Measurements from ENCODE around the gene EFCAB13.

The EFCAB13 gene

DNA sequence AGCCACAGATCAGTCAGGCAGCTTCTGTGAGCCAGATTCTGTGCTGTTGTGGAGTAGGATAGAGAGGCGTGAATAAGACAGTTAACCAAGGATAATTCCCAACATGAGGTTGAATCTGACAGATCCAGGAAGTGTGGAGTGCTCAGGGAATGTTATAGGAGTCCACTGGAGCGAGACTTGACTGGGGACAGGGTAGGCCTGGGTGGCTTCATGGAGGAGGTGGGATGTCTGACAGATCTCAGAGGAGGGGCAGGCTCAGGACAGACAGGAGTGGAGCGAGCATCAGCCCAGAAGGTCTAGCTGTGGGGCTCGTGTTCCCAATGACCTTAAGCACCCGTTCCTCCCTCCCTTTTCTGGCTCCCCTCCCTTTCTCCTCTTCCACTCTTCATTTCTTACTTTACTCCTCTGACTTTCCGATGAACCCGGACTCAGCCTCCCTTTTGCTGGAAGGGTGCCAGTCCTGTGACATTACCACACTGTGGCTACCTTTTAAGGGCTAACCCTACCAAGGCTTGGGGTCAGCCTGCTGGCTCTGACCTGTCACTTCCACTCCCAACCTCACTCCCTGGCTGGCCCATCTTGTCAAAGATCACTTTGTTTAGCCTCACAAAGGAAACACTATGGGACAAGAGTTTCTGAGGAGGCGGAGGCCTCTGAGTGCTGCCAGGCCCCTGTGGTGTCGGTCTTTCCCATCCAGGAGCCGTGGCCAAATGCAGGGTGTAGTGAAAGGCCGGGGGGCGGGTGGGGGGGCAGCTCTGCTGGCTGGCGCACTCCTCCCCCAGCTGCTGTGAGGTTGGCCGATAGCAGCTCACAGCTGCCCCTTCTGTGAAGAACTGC, 28.5 kb upstream of the EFCAB13 start:
- DNase-seq (ENCODE audit: low read depth in 2 of 2, low spot score in 1 of 2): no peak

GRCh38 chr17:47295874-47296255, 27.9 kb upstream of the EFCAB13 start:
- no peak for DNase-seq (ENCODE audit: low read depth in 2 of 2, low spot score in 1 of 2)

GRCh38 chr17:47297661-47298400, 25.9 kb upstream of the EFCAB13 start:
- DNase-seq (ENCODE audit: low read depth in 2 of 2, low spot score in 1 of 2): no peak

DNA sequence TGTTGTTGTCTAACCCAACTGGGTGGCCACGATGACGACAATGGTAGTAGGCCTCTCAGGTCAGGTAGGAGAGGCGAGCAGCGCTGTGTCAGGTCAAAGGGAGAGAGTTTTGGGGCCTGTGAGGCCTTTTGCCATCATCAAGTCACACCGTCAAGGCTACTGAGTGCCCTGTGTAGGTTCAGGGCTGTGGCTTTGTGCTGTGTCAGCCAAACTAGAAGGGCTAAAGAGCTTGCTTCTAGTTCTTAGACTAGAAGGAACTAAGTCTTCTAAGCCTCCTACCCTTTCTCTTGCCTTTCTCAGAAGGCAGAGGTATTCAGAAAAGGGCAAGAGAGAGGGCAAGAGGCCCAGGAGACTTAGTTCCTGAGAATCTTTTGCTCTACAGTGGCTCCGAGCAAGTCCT, 25.0 kb upstream of the EFCAB13 start:
- DNase-seq (ENCODE audit: low read depth in 2 of 2, low spot score in 1 of 2): no peak

DNA sequence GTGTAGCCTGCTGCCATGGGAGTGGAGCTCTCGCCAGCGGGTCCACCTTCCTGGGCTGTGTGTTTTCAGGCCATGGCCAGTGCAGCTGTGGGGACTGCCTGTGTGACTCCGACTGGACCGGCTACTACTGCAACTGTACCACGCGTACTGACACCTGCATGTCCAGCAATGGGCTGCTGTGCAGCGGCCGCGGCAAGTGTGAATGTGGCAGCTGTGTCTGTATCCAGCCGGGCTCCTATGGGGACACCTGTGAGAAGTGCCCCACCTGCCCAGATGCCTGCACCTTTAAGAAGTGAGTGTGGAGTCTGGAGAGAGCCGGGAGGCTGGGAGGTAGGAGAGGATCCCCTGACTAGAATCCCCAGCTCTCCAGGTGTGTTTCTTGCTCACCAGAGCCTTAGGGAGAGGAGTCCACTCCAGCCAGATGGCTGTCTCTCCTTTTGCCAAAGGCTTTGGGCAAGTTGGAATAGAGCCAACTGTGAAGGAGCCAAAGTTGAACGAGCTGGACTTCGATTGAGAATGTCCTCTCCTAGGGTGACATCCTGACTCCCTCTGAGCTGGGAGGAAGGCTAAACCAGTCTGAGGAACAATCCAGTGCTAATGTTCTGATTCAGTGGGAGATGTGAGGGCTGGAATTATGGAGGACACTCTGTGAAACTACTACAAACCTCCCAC, 24.4 kb upstream of the EFCAB13 start:
- no peak for DNase-seq (ENCODE audit: low read depth in 2 of 2, low spot score in 1 of 2)

DNA sequence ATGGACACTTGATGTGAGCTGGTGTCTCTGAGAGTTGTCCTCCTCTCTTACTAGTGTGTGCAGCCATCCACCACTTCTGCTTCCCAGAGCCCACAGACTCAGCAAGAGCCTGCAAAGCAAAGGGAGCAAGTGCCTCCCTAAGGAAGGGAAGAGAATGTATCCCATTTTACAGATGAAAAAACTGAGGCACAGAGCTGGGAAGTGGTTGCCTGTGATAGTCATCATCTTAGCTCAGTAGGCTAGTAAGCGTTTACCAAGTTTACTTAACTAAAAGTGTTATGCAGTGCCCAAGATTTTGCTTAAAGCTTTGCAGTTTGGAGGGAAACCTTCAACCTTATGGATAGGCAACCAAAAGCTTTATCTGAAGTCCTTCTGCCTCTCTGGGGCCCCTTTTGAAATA, 23.0 kb upstream of the EFCAB13 start:
- no peak for DNase-seq (ENCODE audit: low read depth in 2 of 2, low spot score in 1 of 2)

- DNase-seq (ENCODE audit: low read depth in 2 of 2, low spot score in 1 of 2): no peak
These were observed 22.6 kb upstream of the EFCAB13 start for GRCh38 chr17:47301161-47301560.

GRCh38 chr17:47301831-47302230, 21.9 kb upstream of the EFCAB13 start:
- DNase-seq (ENCODE audit: low read depth in 2 of 2, low spot score in 1 of 2): no peak

DNA sequence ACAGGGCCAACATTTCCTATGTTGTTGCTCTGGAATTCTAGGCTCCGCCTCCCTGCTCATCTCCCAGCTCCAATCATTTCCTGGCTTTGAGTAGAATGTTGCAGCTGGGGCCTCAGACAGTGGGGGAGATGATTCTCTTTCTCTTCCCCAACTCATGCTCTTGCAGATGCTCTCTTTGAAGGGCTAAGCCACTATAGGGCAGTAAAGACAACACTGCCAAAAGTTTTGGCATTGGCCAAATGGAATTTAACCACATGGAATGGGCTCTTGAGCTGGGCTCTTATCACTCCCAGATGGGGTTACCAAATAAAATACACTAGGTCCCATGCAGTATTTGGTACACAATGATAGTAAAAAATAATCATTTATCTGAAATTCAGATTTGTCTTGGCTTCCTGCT, 19.6 kb upstream of the EFCAB13 start:
- DNase-seq (ENCODE audit: low read depth in 2 of 2, low spot score in 1 of 2): no peak

DNA sequence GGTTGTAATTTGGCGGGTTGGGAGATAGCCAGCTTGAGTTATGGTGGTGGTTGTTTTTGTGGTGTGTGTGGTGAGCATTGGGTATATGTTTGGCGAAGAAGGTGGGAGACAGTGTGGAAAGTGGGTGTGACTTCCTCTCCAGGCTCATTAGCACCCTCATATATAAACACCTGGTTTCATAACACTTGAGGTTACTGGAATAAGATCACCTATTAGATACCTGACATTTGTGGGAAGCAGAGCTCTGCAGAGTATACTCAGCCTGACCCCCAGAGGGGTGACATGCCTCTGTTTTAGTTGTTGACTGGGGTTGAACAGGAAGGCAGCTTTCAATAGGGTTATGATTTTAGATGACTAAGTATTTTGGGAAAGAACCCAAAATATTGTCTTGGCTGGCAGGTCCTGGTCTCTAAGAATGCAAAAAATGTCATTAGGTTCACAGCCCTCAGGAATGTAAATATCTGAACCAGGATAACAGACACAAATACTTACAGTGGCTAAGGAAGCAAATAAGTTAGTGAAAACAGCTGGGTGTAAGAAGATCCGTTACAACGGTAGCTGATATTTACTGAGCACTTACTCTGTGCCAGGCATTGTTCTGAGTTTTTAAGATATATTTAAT, 18.3 kb upstream of the EFCAB13 start:
- no peak for DNase-seq (ENCODE audit: low read depth in 2 of 2, low spot score in 1 of 2)

- DNase-seq (ENCODE audit: low read depth in 2 of 2, low spot score in 1 of 2): no peak
These were observed 13.5 kb upstream of the EFCAB13 start for GRCh38 chr17:47310186-47310733.

- DNase-seq (ENCODE audit: low read depth in 2 of 2, low spot score in 1 of 2): no peak
These were observed 12.3 kb upstream of the EFCAB13 start for GRCh38 chr17:47311420-47311819.

GRCh38 chr17:47315451-47316266, 8.1 kb upstream of the EFCAB13 start:
- no peak for DNase-seq (ENCODE audit: low read depth in 2 of 2, low spot score in 1 of 2)

DNA sequence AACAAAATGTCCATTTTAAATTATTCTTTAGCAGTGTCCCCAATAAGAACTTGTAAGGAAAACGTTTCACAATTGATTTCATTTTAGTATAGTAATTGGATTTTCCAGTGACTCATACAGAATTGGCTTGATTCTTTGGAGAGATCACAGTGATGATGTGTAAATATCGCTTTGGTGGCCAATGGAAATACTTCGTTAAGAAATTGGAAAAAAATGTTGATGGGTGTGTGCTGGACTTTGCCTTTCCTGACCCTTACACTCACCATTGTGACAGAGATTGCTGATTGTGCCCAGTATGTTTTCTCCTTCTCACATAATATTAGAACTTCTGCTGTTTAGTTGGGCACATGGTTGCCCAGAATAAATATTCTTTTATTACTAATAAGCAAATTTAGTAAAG, 7.4 kb upstream of the EFCAB13 start:
- no peak for DNase-seq (ENCODE audit: low read depth in 2 of 2, low spot score in 1 of 2)

GRCh38 chr17:47317119-47317518, 6.6 kb upstream of the EFCAB13 start:
- no peak for DNase-seq (ENCODE audit: low read depth in 2 of 2, low spot score in 1 of 2)

DNA sequence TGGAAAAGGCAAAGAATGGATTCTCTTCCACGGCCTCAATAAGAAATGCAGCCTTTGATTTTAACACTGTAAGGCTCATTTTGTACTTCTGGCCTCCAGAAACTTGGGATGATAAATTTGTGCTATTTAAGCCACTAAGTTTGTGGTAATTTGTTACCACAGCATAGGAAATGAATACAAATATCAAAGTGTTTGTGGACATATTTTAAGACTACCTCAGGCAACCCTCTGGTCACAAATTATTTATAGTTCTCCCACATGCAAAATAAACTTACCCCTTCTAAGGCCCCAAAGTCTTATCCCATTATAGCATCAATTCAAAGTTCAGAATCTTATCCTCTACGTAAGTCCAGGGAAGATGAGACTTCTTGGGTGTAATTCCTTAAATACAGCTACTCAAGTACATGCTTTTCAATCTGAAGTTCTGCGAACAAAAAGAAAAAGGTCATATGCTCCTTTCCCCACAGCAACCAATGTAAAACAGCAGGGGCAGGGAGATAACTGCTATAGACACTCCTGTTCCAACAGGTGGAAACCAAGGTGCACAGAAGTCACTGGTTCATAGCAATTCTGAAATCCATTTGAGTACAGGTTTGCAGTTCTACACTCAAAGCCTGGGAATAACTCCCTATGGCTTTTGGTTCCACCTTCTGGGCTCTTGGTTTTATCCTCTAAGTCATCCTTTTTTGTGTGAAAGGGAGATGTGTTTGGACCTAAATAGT, 5.4 kb upstream of the EFCAB13 start:
- DNase-seq (ENCODE audit: low read depth in 2 of 2, low spot score in 1 of 2): no peak

GRCh38 chr17:47320879-47321502, 2.8 kb upstream of the EFCAB13 start:
- DNase-seq (ENCODE audit: low read depth in 2 of 2, low spot score in 1 of 2): no peak

DNA sequence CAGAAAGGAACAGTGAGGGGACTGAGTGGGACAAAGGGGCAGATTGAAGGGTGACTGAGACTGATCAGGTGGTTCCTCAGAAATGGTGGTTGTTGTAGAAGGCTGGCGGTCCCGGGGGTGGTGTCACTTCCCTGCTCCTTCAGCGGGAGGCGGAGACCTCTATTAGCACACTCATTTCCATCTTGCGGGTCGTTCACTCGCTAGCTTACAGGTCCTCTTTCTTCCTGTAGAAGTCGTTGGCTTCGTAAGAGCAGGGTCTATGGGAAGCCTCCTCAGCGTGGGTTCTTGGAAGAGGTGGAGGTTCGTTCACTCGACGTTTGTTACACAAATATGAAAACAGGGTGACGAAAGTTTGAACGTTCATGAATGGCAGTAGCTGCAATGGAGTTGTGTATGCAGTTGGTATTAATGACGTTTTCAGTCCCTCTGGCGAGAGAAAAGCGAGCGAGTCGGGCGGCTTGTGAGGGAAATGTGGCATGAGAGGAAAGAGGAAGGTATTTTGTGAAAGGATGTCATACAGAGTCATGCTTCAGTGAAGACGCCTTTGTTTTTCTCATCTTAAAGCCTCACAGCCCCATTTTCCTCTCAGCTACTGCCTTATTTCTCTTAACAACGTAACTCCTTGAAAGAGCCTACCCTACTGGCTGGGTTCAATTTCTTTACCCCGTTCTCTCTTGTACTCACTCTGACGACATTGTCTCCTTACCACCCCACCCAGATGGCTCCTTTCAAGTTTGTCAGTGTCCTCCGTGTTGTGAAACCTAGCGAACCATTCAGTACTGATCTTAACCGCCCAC, 667 bp downstream of the EFCAB13 start:
- DNase-seq (ENCODE audit: low read depth in 2 of 2, low spot score in 1 of 2): peak in 1 of 2 donors; percentile 24

- DNase-seq (ENCODE audit: low read depth in 2 of 2, low spot score in 1 of 2): no peak
These were observed 1.4 kb downstream of the EFCAB13 start for GRCh38 chr17:47325176-47325575.
